SU-DHL-6 (cell line): Measurements from ENCODE around the gene TENT4A.

Experiments
- CTCF ChIP-seq: fragments of 200-600 bp; sonication (generic); IDR thresholded peaks from one replicate; pipeline ENCODE4 v1.5.1; 2017; ENCODE audit warnings: antibody characterized with exemption, mild to moderate bottlenecking, low read length, moderate library complexity; ENCODE audit not compliant: insufficient read depth, poor library complexity, severe bottlenecking
- EZH2phosphoT487 ChIP-seq: fragments of 200-600 bp; sonication (generic), shearing (Covaris generic); conservative IDR thresholded peaks from 2 replicates; pipeline ENCODE4 v1.6.1; 2018; ENCODE audit warnings: mild to moderate bottlenecking, antibody characterized with exemption, low read length, moderate library complexity, mixed read lengths

DNA sequence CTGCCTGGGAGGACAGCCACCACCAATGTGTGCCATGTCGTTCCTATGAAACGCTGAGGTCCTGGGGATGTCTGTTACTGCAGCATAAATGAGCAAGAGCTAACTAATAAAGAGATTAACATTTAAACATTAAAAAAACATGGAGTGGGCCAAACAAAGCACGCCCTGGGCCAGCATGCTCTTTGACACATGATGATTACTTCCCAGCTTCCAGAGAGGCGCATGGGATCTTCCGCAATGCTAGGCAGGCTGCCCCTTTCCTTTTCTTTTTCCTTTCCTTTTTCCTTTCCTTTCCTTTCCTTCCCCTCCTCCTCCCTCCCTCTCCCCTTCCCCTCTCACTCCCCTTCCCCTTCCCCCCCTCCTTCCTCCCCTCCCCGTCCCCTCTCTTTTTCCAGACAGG lies 10.6 kb upstream of the TENT4A start:
- no peak for TF ChIP-seq CTCF
- TF ChIP-seq EZH2phosphoT487: no peak
